HEK293T (cell line): Measurements from ENCODE around the gene DRAM1.

Experiments
- ARNT ChIP-seq: fragments of 450-650 bp; IDR thresholded peaks from 2 replicates; pipeline ENCODE4 v1.6.1; 2017; ENCODE audit warnings: mild to moderate bottlenecking
- BHLHE40 ChIP-seq: fragments of 450-650 bp; IDR thresholded peaks from 2 replicates; pipeline ENCODE4 v1.6.1; 2016; ENCODE audit warnings: mild to moderate bottlenecking, moderate library complexity, borderline replicate concordance
- ELF4 ChIP-seq: fragments of 450-650 bp; IDR thresholded peaks from 2 replicates; pipeline ENCODE4 v1.6.1; 2017; ENCODE audit warnings: antibody characterized with exemption
- FOXA1 ChIP-seq: fragments of 450-650 bp; IDR thresholded peaks from 2 replicates; pipeline ENCODE4 v1.6.1; 2016; ENCODE audit warnings: mild to moderate bottlenecking
- FOXK2 ChIP-seq: fragments of 450-650 bp; IDR thresholded peaks from 2 replicates; pipeline ENCODE4 v1.6.1; 2016; ENCODE audit warnings: mild to moderate bottlenecking
- FOXM1 ChIP-seq: fragments of 450-650 bp; IDR thresholded peaks from 2 replicates; pipeline ENCODE4 v1.6.1; 2017; ENCODE audit warnings: mild to moderate bottlenecking, borderline replicate concordance
- HDGF ChIP-seq: fragments of 450-650 bp; IDR thresholded peaks from 2 replicates; pipeline ENCODE4 v1.6.1; 2017; ENCODE audit warnings: antibody characterized with exemption, borderline replicate concordance
- L3MBTL2 ChIP-seq: fragments of 450-650 bp; conservative IDR thresholded peaks from 2 replicates; pipeline ENCODE4 v1.6.1; 2016; ENCODE audit warnings: mild to moderate bottlenecking
- NFRKB ChIP-seq: fragments of 450-650 bp; IDR thresholded peaks from 2 replicates; pipeline ENCODE4 v1.6.1; 2016; ENCODE audit warnings: mild to moderate bottlenecking, moderate library complexity
- SP1 ChIP-seq: fragments of 450-650 bp; IDR thresholded peaks from 2 replicates; pipeline ENCODE4 v1.6.1; 2017
- SUZ12 ChIP-seq: fragments of 450-650 bp; IDR thresholded peaks from 2 replicates; pipeline ENCODE4 v1.6.1; 2016; ENCODE audit warnings: mild to moderate bottlenecking
- TARDBP ChIP-seq: fragments of 450-650 bp; IDR thresholded peaks from 2 replicates; pipeline ENCODE4 v1.6.1; 2016
- ZNF384 ChIP-seq: fragments of 450-650 bp; IDR thresholded peaks from 2 replicates; pipeline ENCODE4 v1.6.1; 2016
- TF ChIP-seq, protein P1 (sequence below): fragments of 450-650 bp; IDR thresholded peaks from 2 replicates; pipeline ENCODE4 v1.6.1; 2016

DNA sequence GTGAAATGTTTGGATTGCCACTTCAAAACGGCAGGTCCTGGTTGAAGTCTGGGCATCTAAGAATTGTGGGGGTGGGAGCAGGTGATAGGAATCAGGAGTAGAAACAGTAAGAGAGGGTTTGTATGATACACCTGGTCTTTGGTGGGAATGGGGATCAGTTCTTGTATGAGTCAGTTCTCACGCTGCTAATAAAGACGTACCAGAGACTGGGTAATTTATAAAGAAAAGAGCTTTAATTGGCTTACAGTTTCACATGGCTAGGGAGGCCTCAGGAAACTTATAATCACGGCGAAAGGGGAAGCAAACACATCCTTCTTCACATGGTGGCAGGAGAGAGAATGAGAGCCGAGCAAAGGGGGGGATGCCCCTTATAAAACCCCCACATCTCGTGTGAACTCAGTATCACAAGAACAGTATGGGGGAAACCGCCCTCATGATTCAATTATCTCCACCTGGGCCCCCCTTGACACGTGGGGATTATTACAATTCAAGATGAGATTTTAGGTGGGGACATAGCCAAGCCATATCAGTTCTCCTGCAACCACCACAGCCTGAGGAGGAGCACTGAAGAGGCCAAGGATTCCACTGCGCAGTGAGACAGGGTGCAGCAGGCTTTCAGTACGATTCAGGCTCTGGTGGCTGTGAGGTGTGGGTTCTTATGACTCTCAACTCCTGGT, 52.1 kb downstream of the DRAM1 start:
- TF ChIP-seq SP1 = no peak
- TF ChIP-seq ARNT = no peak
- TF ChIP-seq BHLHE40 = no peak
- no peak for TF ChIP-seq FOXM1
- TF ChIP-seq, protein P1, sequence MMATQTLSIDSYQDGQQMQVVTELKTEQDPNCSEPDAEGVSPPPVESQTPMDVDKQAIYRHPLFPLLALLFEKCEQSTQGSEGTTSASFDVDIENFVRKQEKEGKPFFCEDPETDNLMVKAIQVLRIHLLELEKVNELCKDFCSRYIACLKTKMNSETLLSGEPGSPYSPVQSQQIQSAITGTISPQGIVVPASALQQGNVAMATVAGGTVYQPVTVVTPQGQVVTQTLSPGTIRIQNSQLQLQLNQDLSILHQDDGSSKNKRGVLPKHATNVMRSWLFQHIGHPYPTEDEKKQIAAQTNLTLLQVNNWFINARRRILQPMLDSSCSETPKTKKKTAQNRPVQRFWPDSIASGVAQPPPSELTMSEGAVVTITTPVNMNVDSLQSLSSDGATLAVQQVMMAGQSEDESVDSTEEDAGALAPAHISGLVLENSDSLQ = no peak
- no peak for TF ChIP-seq SUZ12
- TF ChIP-seq ELF4 = no peak
- no peak for TF ChIP-seq TARDBP
- no peak for TF ChIP-seq HDGF
- no peak for TF ChIP-seq FOXK2
- no peak for TF ChIP-seq L3MBTL2
- no peak for TF ChIP-seq ZNF384
- no peak for TF ChIP-seq NFRKB
- TF ChIP-seq FOXA1 = no peak
